Prostate gland (tissue), 2 donors: ENCODE measurements around the gene SLC5A1.

Source experiments
- POLR2A ChIP-seq: fragments of 450-650 bp; IDR thresholded peaks from one replicate; pipeline ENCODE4 v1.6.1; 2016; ENCODE audit warnings: antibody characterized with exemption, mild to moderate bottlenecking
- TF ChIP-seq, protein P1 (sequence below), 4 experiments: fragments of 200-600 bp in 2 of 4; fragments of 450-650 bp in 2 of 4; sonication (generic) in 2 of 4; IDR thresholded peaks; 1 replicate in 3 of 4; 2 replicates in 1 of 4; pipeline ENCODE4 v1.5.1; 2016 to 2019; ENCODE audit warnings: antibody characterized with exemption in 4 of 4, mild to moderate bottlenecking in 2 of 4, moderate library complexity in 2 of 4

DNA sequence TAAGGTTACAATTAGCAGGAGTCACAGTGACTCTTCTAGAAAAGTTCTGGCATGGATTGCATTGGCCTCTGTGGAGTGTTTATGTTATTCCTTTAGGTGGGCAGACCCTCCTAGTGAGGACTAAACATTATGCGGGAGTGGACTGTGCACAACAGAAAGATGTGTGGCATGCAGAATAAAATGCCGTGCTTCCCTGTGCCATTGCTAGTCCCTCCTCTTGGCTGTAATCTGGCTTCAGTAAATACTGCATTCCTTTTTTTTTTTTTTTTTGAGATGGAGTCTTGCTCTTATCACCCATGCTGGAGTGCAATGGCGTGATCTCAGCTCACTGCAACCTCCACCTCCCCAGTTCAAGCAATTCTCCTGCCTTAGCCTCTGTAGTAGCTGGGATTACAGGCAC is 45.0 kb downstream of the SLC5A1 start:
- TF ChIP-seq, protein P1, sequence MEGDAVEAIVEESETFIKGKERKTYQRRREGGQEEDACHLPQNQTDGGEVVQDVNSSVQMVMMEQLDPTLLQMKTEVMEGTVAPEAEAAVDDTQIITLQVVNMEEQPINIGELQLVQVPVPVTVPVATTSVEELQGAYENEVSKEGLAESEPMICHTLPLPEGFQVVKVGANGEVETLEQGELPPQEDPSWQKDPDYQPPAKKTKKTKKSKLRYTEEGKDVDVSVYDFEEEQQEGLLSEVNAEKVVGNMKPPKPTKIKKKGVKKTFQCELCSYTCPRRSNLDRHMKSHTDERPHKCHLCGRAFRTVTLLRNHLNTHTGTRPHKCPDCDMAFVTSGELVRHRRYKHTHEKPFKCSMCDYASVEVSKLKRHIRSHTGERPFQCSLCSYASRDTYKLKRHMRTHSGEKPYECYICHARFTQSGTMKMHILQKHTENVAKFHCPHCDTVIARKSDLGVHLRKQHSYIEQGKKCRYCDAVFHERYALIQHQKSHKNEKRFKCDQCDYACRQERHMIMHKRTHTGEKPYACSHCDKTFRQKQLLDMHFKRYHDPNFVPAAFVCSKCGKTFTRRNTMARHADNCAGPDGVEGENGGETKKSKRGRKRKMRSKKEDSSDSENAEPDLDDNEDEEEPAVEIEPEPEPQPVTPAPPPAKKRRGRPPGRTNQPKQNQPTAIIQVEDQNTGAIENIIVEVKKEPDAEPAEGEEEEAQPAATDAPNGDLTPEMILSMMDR (IDR thresholded peaks at IDR 0.05) = no peak
- TF ChIP-seq POLR2A = no peak
